Stomach (tissue), 4 donors: ENCODE measurements around the gene SCN4A.
"Not testable (repeated sequence)": the region's sequence is repeated elsewhere in the genome, so short reads cannot be mapped to it uniquely, and the experiment has no call there.

Experiments
- EP300 ChIP-seq: sonication (generic); formaldehyde crosslinking; IDR thresholded peaks from one replicate; pipeline ENCODE4 v1.6.1; 2017; ENCODE audit warnings: antibody characterized with exemption
- POLR2AphosphoS5 ChIP-seq, 3 donors: sonication (generic); formaldehyde crosslinking; IDR thresholded peaks; one replicate each; pipeline ENCODE4 v1.6.1; 2016; ENCODE audit warnings: antibody characterized with exemption in 3 of 3

DNA sequence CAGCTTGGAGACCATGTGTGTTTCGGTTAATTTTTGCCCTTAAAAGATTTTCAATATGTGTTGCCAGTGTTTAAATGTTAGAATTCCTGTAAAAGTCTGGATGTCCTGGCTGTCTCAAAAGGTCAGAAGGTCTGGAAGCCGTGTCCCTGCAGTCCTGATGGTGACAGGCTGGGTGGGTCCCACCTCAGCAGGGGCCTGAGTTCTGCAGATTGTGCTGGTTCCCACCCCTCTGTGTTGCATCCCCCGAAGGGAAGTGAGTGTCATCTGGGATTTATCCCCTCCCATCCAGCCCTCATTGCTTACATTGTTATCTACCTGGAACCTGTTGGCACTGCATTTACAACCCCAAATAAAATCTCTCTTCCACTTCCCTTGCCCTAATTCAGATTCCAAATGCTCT lies 78.7 kb downstream of the SCN4A start:
- TF ChIP-seq EP300; POLR2AphosphoS5 (IDR thresholded peaks at IDR 0.05): not testable (repeated sequence)
